HEK293 (cell line): ENCODE measurements around the gene ULBP1.
"Not testable (repeated sequence)": the region's sequence is repeated elsewhere in the genome, so short reads cannot be mapped to it uniquely, and the experiment has no call there.

Experiments used
- CTCF ChIP-seq: fragments of 450-650 bp; formaldehyde crosslinking; IDR thresholded peaks from 2 replicates; pipeline ENCODE4 v1.5.1; 2016; ENCODE audit warnings: missing biosample characterization, missing genetic modification characterization
- ZBTB7A ChIP-seq: fragments of 450-650 bp; formaldehyde crosslinking; IDR thresholded peaks from 2 replicates; pipeline ENCODE4 v1.5.1; 2016; ENCODE audit warnings: low read depth, missing biosample characterization, missing genetic modification characterization

- not testable (repeated sequence) for TF ChIP-seq ZBTB7A, CTCF (tag by site-specific recombination)
These were observed 50.3 kb downstream of the ULBP1 start for GRCh38 chr6:150013785-150014622.
